GM13976 (cell line): Measurements from ENCODE around the gene ADAMTS2.

Experiments
- DNase-seq: peaks from one replicate; pipeline ENCODE4 v3.0.0; 2012; ENCODE audit warnings: low spot score
- CTCF ChIP-seq: IDR thresholded peaks from 2 replicates; pipeline ENCODE4 v1.5.1; 2012; ENCODE audit warnings: borderline replicate concordance, mild to moderate bottlenecking; ENCODE audit not compliant: insufficient read depth; ENCODE audit errors: extremely low read depth, missing control alignments, control extremely low read depth
- in situ Hi-C: fragments of 300-500 bp; cut with MboI; formaldehyde crosslinking; loops from one replicate; pipeline ENCODE4 v1.12.0; 2022; ENCODE audit warnings: low sequenced_read_pairs, mixed read lengths, inconsistent platforms; ENCODE audit not compliant: unreplicated experiment

Gene ADAMTS2

DNA sequence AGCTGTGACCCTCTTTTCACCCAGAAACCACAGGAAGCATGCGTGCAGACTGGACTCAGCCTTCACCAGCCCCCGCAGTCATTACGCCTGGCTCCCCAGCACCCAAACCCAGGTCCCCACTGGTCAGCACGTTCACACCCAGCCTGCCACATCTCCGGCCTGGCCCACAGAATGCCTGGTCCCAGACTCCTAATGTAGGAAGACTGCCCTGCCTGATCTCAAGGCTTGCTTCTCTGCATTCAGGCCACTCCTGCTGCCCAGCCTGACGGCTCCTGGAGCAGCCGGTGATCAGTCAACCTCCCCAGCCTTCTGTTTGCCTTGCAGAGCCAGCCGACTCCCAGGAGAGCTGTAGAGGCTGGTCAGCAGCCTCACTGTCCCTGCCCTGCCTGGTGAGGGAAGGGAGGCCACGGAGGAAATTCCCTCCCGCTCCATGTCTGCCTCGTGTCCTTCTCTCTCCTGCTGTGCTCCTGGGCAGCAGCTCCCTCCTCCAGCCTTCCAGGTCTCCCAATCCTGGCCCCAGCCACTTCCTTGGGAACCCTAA is 25.4 kb downstream of the ADAMTS2 start:
- no peak for TF ChIP-seq CTCF
- no peak for DNase-seq

GRCh38 chr5:179319123-179319522 is 26.1 kb downstream of the ADAMTS2 start:
- in situ Hi-C loops = no loop called here
- TF ChIP-seq CTCF = no peak

More for the DNA sequence above, 25.4 kb downstream of the ADAMTS2 start:
- in situ Hi-C loops = no loop called here

DNA sequence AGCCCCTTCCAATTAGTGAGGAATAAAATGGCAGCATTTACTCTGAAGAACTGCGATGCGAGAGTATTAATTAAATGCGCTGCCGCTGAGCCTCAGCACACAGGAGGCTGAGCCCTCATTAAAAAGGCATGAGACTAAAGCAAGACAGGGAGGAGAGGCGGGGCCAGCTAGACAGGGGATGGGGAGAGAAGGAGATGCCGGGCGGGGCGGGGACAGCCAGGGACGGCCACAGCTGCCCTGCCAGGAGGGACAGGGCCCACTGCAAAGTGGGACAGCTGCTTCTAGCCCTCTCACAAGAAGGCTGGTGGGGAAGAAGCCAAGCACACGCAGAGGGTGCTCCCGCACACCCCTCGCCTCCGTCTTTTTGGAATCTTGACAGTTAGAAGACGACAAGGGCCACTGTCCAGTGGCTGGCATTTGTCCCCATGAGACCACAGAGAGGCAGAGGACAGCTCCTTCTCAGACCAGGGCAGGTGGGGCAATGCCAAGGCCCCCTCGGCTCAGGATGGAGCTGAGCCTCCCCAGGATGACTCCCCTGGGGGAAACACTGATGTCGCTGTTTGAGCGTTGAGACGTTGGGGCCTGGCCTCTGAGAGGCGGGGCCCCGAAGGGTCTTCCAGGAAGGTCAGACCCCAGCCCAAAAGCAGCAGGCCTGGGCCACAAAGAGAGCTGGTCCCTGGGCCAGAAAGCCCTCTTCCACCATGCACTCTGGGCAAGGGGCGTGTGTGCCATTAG is 26.9 kb downstream of the ADAMTS2 start:
- TF ChIP-seq CTCF = no peak
- in situ Hi-C loops = no loop called here
- DNase-seq = no peak

More at GRCh38 chr5:179319123-179319522, 26.1 kb downstream of the ADAMTS2 start:
- DNase-seq = no peak

- in situ Hi-C loops = no loop called here
- TF ChIP-seq CTCF = no peak
- no peak for DNase-seq
These were observed 27.6 kb downstream of the ADAMTS2 start for GRCh38 chr5:179317411-179318220.

- no peak for TF ChIP-seq CTCF
- no peak for DNase-seq
- in situ Hi-C loops = no loop called here
These were observed 28.3 kb downstream of the ADAMTS2 start for GRCh38 chr5:179316982-179317381.

GRCh38 chr5:179316111-179316551 is 29.1 kb downstream of the ADAMTS2 start:
- DNase-seq = no peak
- in situ Hi-C loops = no loop called here
- no peak for TF ChIP-seq CTCF
